ENCODE results near the gene PACRGL. TPM values are rescaled to one million over a fixed set of nuclear protein-coding genes. Genes with fewer than 3 reads are reported as not detected.

The PACRGL gene
- total RNA-seq, 1 experiment from 2014 or later: 13.5 TPM

DNA sequence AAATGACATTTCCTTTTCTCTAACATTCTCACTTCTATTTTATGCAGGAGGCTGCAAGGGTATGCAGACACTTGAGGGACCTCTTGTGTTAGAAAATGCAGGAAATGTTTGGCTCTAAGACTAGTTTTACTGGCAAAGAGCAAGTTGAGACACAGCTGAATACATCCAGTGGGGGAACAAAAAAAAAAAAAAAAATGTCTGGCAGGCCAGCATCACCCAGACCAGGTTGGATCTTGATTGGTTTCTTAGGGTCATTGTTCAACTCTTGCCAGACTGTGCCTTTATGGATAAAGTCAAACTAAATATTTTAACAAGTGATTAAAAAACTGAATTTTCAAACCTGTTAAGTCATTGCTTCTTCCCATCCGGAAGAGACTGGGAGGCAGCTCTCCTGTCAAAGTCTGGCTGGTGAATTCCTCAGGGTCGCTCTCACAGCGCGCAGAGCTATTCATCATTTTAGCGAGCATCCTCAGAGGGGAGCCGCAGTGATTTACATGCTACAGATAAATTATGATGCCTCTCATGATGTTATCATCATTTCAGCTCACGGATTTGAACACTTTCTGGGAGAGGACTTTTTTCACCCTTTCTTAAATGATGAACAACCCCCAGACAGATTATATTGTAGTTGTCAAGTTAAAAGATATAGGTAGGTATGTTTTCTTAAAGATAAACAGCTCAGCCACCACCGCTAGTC lies 23.6 kb upstream of the PACRGL start:
- ChIA-PET CTCF (interaction anchor here (1.4 kb wide), 1 partner anchor 254 kb away, joined by 3 read pairs; no protein-coding TSS in a partner anchor), POLR2A (interaction anchor here (0.5 to 0.6 kb wide), 2 partner anchors 62 to 287 kb away, joined by 3 read pairs; no protein-coding TSS in a partner anchor)
- TF ChIP-seq NFATC4 (CRISPR knock-in tag; IDR thresholded peaks at IDR 0.05) (no peak), IRF1 (CRISPR knock-in tag; IDR thresholded peaks at IDR 0.05) (no peak), CREB1 (CRISPR knock-in tag; IDR thresholded peaks at IDR 0.05) (no peak), NFYB (CRISPR knock-in tag; conservative IDR thresholded peaks at IDR 0.05; ENCODE audit: low read depth) (no peak), CREM (CRISPR knock-in tag; IDR thresholded peaks at IDR 0.05) (no peak), RELA (CRISPR knock-in tag; IDR thresholded peaks at IDR 0.05; ENCODE audit: borderline replicate concordance) (no peak), ZNF425 (CRISPR knock-in tag; conservative IDR thresholded peaks at IDR 0.05) (no peak), ZNF232 (CRISPR knock-in tag; IDR thresholded peaks at IDR 0.05) (no peak), TEAD4 (CRISPR knock-in tag; IDR thresholded peaks at IDR 0.05) (no peak), ZNF423 (CRISPR knock-in tag; IDR thresholded peaks at IDR 0.05) (no peak), ZNF138 (CRISPR knock-in tag; conservative IDR thresholded peaks at IDR 0.05) (no peak), ETV6 (CRISPR knock-in tag; IDR thresholded peaks at IDR 0.05) (no peak), NR1H2 (CRISPR knock-in tag; IDR thresholded peaks at IDR 0.05) (no peak), AFF4 (CRISPR knock-in tag; IDR thresholded peaks at IDR 0.05; ENCODE audit: borderline replicate concordance) (no peak), OVOL2 (CRISPR knock-in tag; IDR thresholded peaks at IDR 0.05; ENCODE audit: borderline replicate concordance) (no peak), ZNF219 (CRISPR knock-in tag; IDR thresholded peaks at IDR 0.05; ENCODE audit: borderline replicate concordance) (no peak)
- TF ChIP-seq, protein P1, sequence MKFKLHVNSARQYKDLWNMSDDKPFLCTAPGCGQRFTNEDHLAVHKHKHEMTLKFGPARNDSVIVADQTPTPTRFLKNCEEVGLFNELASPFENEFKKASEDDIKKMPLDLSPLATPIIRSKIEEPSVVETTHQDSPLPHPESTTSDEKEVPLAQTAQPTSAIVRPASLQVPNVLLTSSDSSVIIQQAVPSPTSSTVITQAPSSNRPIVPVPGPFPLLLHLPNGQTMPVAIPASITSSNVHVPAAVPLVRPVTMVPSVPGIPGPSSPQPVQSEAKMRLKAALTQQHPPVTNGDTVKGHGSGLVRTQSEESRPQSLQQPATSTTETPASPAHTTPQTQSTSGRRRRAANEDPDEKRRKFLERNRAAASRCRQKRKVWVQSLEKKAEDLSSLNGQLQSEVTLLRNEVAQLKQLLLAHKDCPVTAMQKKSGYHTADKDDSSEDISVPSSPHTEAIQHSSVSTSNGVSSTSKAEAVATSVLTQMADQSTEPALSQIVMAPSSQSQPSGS (CRISPR knock-in tag; IDR thresholded peaks at IDR 0.05; ENCODE audit: borderline replicate concordance, low read depth): no peak
- TF ChIP-seq, protein P2, sequence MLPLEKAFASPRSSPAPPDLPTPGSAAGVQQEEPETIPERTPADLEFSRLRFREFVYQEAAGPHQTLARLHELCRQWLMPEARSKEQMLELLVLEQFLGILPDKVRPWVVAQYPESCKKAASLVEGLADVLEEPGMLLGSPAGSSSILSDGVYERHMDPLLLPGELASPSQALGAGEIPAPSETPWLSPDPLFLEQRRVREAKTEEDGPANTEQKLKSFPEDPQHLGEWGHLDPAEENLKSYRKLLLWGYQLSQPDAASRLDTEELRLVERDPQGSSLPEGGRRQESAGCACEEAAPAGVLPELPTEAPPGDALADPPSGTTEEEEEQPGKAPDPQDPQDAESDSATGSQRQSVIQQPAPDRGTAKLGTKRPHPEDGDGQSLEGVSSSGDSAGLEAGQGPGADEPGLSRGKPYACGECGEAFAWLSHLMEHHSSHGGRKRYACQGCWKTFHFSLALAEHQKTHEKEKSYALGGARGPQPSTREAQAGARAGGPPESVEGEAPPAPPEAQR (CRISPR knock-in tag; IDR thresholded peaks at IDR 0.05): no peak
- TF ChIP-seq, protein P3, sequence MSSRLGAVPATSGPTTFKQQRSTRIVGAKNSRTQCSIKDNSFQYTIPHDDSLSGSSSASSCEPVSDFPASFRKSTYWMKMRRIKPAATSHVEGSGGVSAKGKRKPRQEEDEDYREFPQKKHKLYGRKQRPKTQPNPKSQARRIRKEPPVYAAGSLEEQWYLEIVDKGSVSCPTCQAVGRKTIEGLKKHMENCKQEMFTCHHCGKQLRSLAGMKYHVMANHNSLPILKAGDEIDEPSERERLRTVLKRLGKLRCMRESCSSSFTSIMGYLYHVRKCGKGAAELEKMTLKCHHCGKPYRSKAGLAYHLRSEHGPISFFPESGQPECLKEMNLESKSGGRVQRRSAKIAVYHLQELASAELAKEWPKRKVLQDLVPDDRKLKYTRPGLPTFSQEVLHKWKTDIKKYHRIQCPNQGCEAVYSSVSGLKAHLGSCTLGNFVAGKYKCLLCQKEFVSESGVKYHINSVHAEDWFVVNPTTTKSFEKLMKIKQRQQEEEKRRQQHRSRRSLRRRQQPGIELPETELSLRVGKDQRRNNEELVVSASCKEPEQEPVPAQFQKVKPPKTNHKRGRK (CRISPR knock-in tag; IDR thresholded peaks at IDR 0.05; ENCODE audit: borderline replicate concordance): no peak
- TF ChIP-seq, protein P4, sequence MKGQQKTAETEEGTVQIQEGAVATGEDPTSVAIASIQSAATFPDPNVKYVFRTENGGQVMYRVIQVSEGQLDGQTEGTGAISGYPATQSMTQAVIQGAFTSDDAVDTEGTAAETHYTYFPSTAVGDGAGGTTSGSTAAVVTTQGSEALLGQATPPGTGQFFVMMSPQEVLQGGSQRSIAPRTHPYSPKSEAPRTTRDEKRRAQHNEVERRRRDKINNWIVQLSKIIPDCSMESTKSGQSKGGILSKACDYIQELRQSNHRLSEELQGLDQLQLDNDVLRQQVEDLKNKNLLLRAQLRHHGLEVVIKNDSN (CRISPR knock-in tag; IDR thresholded peaks at IDR 0.05): no peak
- Mint-ChIP-seq H3K9me3 (peaks cover 25% of the 10 kb centered on the region), H3K4me3 (no peak overlapping the region), H3K27ac (0 out of 2 replicates have a peak overlapping the region, but pooled peaks have one; percentile 15), H3K27me3 (ENCODE audit: low read depth) (no peaks in the 10 kb centered on the region), H3K4me1 (peaks cover 40% of the 10 kb centered on the region), H3K36me3 (peaks cover 17% of the 10 kb centered on the region)
- DNase-seq (ENCODE audit: low spot score) (no peak), ATAC-seq (peak; percentile 31; the same call in 1 of the 2 replicates)
